Activated naive CD8-positive, alpha-beta T cell treated with anti-CD3 and anti-CD28 coated beads, Interleukin-2, amount 50 U/mL, for 24 hours (primary cell): ENCODE results near the gene JUN.

Source experiments
- ATAC-seq: fragments of 150-1000 bp; cut with Tn5 transposase; one replicate; pipeline ENCODE4 v1.10.0; 2021
- DNase-seq: peaks from one replicate; pipeline ENCODE4 v3.0.0; 2021
- H3K27ac Mint-ChIP-seq: one replicate; pipeline ENCODE4 v1.8.0; 2021; ENCODE audit warnings: mild to moderate bottlenecking, mixed read lengths
- H3K27me3 Mint-ChIP-seq: one replicate; pipeline ENCODE4 v1.8.0; 2021; ENCODE audit warnings: mixed read lengths
- H3K36me3 Mint-ChIP-seq: one replicate; pipeline ENCODE4 v1.8.0; 2021; ENCODE audit warnings: low read depth, mixed read lengths
- H3K4me1 Mint-ChIP-seq: one replicate; pipeline ENCODE4 v1.8.0; 2021; ENCODE audit warnings: mixed read lengths
- H3K4me3 Mint-ChIP-seq: one replicate; pipeline ENCODE4 v1.8.0; 2021; ENCODE audit warnings: mild to moderate bottlenecking, moderate library complexity, mixed read lengths
- H3K9me3 Mint-ChIP-seq: one replicate; pipeline ENCODE4 v1.8.0; 2021; ENCODE audit warnings: mixed read lengths

JUN gene

DNA sequence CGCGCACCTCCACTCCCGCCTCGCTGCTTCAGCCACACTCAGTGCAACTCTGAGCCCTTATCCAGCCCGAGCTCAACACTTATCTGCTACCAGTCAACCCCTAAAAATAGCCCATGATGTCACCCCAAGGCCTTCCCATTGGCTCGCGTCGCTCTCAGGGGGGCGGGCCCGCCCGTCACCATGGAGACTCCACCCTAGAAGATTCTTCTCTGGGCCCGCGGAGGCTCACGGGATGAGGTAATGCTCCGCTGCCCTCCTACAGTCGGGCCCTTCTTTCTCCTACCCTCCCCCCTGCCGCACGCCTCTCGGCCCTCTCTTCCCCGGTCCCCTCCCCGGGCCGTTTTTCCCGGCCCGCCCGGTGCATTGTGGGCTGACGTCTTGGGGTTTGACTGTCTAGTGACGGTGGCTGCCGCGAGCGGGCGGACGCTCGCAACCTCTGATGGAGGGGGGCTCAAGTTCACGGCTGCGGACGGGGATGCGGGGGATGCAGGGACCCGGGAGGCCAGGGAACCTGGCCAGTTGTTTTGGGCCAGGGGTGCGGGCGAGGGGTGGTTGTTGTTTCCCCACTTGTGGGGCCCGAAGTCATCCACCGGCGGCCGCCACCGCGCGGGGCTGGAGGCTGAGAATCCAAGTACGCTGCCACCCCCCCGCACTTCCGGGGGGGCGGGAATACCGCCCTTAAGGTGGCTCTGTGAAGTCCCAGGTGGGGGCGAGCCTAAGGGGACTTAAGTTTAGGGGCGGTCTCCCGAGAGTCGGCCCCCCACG lies at the start of gene JUN:
JUN (minus strand) TSS at position 55 of the 765 bp plus-strand sequence. CDS start 977 bp downstream, outside the sequence.
- Mint-ChIP-seq H3K4me3 (peak within 1 kb of the TSS; percentile 86), H3K9me3 (peaks cover 6% of the 10 kb centered on the region), H3K27ac (peak within 1 kb of the TSS; percentile 90), H3K36me3 (peaks cover 26% of the 10 kb centered on the region), H3K27me3 (peaks cover 2% of the 10 kb centered on the region), H3K4me1 (peaks cover 32% of the 10 kb centered on the region)
- peak; percentile 87 for ATAC-seq
- DNase-seq, result peak; percentile 96

DNA sequence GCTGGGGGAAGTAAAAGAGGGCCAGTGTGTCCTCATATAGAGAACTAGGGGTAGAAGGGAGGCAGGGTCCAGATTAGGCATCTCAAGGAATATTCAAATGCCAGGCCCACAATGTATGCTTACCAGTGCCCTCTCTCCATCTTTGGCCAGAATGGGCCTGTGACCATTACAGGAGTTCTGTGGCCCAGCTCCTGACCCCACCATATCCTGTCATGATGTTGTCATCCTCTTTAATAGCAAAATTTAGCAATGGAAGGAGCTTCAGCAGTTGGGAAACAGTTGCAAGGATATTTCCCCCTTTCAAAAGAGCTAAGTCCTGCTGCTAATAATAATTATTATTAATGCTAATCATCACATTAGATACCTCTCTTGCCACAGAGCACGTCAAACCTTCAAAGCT lies 49.3 kb upstream of the JUN start:
- DNase-seq, result no peak
- H3K4me3 Mint-ChIP-seq, result no peak overlapping the region
- H3K4me1 Mint-ChIP-seq, result no peaks in the 10 kb centered on the region
- peaks cover 6% of the 10 kb centered on the region for H3K9me3 Mint-ChIP-seq
- H3K27ac Mint-ChIP-seq, result no peak overlapping the region
- no peak for ATAC-seq
- peaks cover 2% of the 10 kb centered on the region for H3K36me3 Mint-ChIP-seq
- peaks cover 2% of the 10 kb centered on the region for H3K27me3 Mint-ChIP-seq

DNA sequence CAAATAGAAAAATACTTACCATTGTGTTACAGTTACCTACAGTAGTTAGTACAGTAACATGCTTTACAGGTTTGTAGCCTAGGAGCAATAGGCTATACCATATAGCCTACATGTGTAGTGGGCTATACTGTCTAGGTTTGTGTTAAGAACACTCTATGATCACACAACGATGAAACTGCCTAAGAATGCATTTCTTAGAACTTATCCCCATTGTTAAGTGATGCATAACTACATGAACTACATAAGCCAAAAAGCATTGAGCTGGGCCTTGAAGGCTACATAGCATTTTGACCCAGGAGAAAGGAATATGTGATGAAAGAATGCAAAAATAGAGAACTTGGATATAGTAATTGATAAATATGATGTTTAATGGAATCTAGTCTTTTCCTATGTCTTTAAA lies 46.4 kb upstream of the JUN start:
- H3K9me3 Mint-ChIP-seq, result peaks cover 27% of the 10 kb centered on the region
- H3K27me3 Mint-ChIP-seq, result no peaks in the 10 kb centered on the region
- DNase-seq (no peak), ATAC-seq (no peak)
- no peaks in the 10 kb centered on the region for H3K4me1 Mint-ChIP-seq
- no peak overlapping the region for H3K4me3 Mint-ChIP-seq
- H3K36me3 Mint-ChIP-seq, result peaks cover 14% of the 10 kb centered on the region
- H3K27ac Mint-ChIP-seq, result no peak overlapping the region

DNA sequence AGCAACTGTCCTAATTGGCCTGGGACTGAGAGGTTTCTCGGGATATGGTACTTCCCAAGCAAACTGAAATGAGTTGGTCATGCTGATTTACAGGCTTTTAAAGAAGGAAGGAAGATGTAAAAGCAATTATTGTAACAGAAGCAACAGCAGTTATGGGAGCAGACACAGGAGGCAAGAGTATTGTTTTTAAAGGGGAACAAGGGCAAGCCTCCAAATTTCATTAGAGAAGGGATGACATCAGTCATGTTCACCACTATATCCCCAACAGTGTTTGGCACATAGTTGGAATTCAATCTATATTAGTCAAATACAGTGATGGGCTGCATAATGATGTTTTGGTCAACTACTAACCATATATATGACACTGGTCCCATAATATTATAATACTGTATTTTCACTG lies 46.0 kb upstream of the JUN start:
- DNase-seq (no peak), ATAC-seq (no peak)
- Mint-ChIP-seq H3K27me3 (no peaks in the 10 kb centered on the region), H3K4me3 (no peak overlapping the region), H3K4me1 (no peaks in the 10 kb centered on the region), H3K27ac (no peak overlapping the region), H3K36me3 (peaks cover 14% of the 10 kb centered on the region), H3K9me3 (peaks cover 27% of the 10 kb centered on the region)

DNA sequence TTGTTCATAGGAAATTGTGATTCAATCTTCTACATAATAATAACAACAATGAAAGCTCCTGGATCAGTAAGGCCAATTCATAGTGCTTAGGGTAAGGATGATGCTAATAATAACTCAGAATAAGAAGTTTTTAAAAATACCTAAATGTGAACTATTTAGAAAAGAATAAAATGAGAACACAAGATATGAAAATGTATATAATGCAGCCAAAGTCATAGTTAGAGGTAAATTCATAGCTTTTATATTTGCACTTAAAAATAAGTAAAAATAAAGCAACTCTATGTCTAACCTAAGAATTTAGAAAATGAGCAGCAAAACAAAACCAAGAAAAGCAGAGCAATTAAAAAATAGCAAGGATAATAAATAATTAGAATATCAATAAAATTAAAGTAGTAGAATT lies 43.5 kb upstream of the JUN start:
- H3K27ac Mint-ChIP-seq, result no peak overlapping the region
- H3K4me1 Mint-ChIP-seq, result no peaks in the 10 kb centered on the region
- ATAC-seq (no peak), DNase-seq (no peak)
- H3K27me3 Mint-ChIP-seq, result no peaks in the 10 kb centered on the region
- H3K4me3 Mint-ChIP-seq, result no peak overlapping the region
- peaks cover 14% of the 10 kb centered on the region for H3K36me3 Mint-ChIP-seq
- peaks cover 27% of the 10 kb centered on the region for H3K9me3 Mint-ChIP-seq

DNA sequence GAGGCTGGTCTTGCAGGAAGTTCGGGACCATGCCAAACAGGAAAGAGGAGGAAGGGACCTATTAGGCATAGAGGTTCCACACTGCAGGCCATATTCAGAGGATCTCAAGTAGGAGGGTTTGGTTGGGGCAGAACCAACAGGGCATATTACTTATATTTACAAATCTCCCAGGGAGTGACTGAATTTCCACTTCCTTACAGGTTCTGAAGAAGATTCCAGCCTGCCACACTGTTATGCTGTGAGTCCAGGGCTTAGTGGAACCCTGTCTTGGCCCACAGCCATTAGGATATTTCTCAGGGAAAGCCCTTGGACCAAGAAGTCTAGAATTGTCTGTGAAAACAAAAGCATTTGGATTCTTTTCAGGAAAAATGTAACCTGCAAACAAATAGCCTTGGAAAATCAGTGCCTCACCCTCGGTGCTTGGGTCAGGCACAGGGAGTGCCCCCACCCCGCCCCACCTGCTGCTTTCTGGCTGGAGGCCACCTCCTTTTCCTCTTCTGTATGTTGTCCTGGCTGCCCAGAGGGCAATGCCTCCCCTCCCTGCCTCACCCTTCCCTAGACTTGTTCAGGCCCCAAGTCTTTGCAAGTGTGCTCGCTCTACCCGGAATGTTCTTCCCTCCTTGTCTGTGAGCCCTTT lies 41.0 kb upstream of the JUN start:
- ATAC-seq, result no peak
- H3K27ac Mint-ChIP-seq, result no peak overlapping the region
- H3K4me3 Mint-ChIP-seq, result no peak overlapping the region
- peaks cover 27% of the 10 kb centered on the region for H3K9me3 Mint-ChIP-seq
- peaks cover 14% of the 10 kb centered on the region for H3K36me3 Mint-ChIP-seq
- no peaks in the 10 kb centered on the region for H3K4me1 Mint-ChIP-seq
- DNase-seq, result no peak
- no peaks in the 10 kb centered on the region for H3K27me3 Mint-ChIP-seq

DNA sequence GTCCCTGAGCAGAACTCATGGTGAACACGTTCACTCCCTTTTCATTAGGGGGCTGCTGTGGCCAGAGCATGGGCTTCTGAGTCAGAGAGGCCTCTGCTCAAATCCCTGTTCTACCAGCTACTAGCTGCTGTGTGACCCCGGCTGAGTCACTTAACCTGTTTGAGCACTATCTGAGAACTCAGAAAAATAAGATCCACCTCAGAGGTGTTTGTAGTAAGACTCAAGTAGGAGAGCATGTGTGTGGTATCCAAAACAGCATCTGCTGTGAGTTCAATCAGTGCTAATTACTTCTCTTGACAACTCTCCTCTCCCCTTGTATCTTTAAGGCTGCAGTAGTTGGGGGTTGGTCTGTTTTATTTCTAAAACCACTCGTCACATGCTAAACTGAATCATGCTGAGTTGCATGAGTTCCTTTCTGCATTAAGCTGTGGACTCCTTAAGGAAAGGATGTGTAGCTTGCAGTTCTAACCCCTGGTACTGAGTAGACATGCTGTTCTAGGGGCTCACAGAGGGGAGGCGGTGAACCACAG lies 39.7 kb upstream of the JUN start:
- H3K9me3 Mint-ChIP-seq, result peaks cover 24% of the 10 kb centered on the region
- no peaks in the 10 kb centered on the region for H3K4me1 Mint-ChIP-seq
- DNase-seq, result no peak
- H3K36me3 Mint-ChIP-seq, result peaks cover 14% of the 10 kb centered on the region
- no peak overlapping the region for H3K4me3 Mint-ChIP-seq
- ATAC-seq, result no peak
- no peak overlapping the region for H3K27ac Mint-ChIP-seq
- H3K27me3 Mint-ChIP-seq, result no peaks in the 10 kb centered on the region

DNA sequence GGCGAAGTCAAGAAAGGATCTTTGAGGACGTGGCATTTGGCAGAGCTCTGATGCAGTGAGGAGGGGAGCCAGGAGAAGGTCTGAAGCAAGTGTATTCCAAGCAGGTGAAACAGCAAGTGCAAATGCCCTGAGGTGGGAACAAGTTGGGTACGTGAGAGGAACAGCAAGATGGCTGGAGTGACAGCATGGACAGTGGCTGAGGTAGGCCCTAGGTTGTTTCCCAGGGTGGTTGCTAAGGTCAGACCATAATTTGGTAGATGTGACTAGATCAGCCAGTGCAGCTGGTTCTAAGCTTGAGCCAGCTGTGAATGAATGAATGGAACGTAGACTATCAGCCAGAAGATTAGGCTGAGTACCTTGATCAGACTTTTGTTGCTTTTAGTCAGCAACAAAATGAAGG lies 37.5 kb upstream of the JUN start:
- H3K27ac Mint-ChIP-seq, result no peak overlapping the region

DNA sequence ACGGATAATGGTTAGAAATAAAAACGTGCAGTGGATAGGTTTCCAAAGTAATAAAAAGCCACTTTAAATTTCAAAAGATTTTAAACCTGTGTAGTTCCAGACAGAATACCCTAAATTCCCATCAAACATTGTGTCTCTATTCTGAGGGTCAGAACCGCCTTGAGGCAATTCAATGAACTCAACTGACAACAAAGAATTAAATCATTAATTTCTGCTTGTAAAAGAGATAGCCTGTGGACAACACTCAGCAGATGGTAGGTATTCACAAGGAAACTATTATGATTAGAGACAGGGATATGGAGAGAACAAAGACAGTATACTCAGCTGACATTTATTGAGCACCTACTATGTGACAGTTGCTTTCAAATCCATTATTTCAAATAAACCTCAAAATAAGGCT lies 35.1 kb upstream of the JUN start:
- H3K27ac Mint-ChIP-seq, result no peak overlapping the region
- peaks cover 24% of the 10 kb centered on the region for H3K4me1 Mint-ChIP-seq
- DNase-seq (no peak), ATAC-seq (no peak)
- no peak overlapping the region for H3K4me3 Mint-ChIP-seq
- no peaks in the 10 kb centered on the region for H3K9me3 Mint-ChIP-seq
- no peaks in the 10 kb centered on the region for H3K36me3 Mint-ChIP-seq
- no peaks in the 10 kb centered on the region for H3K27me3 Mint-ChIP-seq

More for the DNA sequence above, 37.5 kb upstream of the JUN start:
- ATAC-seq (no peak), DNase-seq (no peak)
- Mint-ChIP-seq H3K4me3 (no peak overlapping the region), H3K27me3 (no peaks in the 10 kb centered on the region), H3K4me1 (peaks cover 6% of the 10 kb centered on the region), H3K36me3 (no peaks in the 10 kb centered on the region), H3K9me3 (peaks cover 4% of the 10 kb centered on the region)

DNA sequence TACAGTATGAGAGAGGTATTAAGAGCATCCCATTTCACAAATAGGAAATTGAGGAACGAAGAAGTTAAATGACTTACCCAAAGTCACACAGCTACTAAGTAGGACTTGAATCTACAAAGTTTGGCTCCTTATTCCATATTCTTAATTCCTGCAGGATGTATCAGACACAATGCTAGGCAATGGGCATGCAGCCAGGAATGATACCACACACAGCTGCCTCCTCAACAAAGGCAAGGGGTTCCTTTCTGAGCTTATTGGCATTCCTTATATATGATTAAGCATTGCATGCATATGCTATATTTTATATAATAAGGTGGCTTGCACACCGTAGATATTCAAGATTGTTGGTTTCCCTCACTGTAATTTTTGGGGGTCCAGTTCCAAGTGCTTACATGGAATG lies 34.2 kb upstream of the JUN start:
- Mint-ChIP-seq H3K4me1 (peaks cover 33% of the 10 kb centered on the region), H3K4me3 (no peak overlapping the region), H3K27me3 (no peaks in the 10 kb centered on the region), H3K9me3 (no peaks in the 10 kb centered on the region), H3K36me3 (no peaks in the 10 kb centered on the region), H3K27ac (no peak overlapping the region)
- ATAC-seq, result no peak
- DNase-seq, result no peak

DNA sequence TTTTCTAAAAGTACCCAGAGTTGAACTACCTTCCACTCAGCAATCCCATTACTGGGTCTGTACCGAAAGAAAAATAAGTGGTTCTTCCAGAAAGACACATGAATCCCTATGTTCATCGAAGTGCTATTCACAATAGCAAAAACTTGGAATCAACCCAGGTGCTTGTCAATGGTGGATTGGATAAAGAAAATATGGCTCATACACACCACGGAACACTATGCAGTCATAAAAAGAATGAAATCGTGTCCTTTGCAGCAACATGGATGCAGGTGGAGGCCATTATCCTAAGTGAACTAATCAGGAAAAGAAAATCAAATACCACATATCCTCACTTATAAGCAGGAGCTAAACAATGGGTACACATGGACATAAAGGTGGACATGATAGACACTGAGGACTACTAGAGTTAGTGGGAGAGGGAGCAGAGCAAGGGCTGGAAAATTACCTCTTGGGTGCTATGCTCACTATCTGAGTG lies 32.9 kb upstream of the JUN start:
- ATAC-seq, result no peak
- Mint-ChIP-seq H3K4me3 (peak overlapping the region; percentile 78), H3K4me1 (peaks cover 46% of the 10 kb centered on the region), H3K36me3 (no peaks in the 10 kb centered on the region), H3K27ac (peak overlapping the region; percentile 73), H3K27me3 (no peaks in the 10 kb centered on the region), H3K9me3 (no peaks in the 10 kb centered on the region)
- DNase-seq, result no peak

DNA sequence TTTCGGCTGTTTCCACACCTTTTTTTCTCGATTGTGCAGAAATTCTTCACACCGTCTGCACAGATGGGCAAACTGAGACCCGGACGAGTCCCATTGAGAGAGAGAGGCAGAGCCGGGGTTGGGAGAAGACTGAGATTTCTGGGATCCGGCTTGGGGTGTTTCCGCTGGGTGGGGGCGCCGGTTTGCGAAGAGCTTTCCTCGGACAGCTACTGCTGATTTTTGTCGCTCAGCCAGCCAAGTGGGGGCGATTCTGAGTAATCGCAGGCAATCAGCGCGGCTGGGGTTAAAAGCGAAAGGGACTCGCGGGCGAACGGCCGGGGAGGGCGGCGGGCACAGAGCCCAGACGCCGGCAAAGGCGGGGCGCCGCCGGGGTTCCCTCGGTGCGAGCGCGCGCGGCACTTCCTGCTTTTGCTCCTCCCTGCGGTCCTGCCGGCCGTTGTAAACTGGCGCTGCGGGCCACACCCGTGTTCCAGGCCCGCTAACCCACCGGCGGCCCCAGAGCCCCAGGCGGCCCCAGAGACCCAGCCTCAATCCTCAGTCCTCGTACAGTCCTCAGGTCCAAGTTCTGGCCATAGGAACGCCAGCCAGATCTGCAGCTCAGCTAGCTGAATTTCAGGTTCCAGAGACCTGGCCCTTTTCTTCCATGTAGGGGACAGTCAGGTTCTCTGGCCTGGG lies 32.4 kb upstream of the JUN start:
- H3K36me3 Mint-ChIP-seq, result no peaks in the 10 kb centered on the region
- H3K4me1 Mint-ChIP-seq, result peaks cover 48% of the 10 kb centered on the region
- DNase-seq (peak; percentile 87), ATAC-seq (peak; percentile 87)
- H3K9me3 Mint-ChIP-seq, result no peaks in the 10 kb centered on the region
- no peaks in the 10 kb centered on the region for H3K27me3 Mint-ChIP-seq
- H3K27ac Mint-ChIP-seq, result peak overlapping the region; percentile 73
- peak overlapping the region; percentile 78 for H3K4me3 Mint-ChIP-seq

DNA sequence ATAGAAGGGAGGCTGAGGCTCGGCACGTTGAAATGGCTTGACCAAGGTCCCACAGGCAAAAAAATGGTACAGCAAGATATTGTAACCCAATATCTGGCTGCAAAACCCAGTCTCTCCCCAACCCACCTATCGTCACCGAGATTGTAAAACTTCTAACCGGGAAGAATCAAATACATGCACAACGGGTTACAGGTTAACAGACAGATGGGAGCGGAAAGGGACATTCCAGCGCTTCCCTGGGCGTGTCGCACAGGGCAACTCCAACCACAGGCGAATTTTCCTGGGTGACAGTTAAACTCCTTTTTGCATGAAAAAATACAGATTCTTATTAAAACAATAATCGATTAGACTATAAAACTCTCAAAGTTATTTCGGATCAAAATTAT lies 31.8 kb upstream of the JUN start:
- Mint-ChIP-seq H3K27ac (peak overlapping the region; percentile 64), H3K27me3 (no peaks in the 10 kb centered on the region), H3K9me3 (no peaks in the 10 kb centered on the region), H3K4me1 (peaks cover 48% of the 10 kb centered on the region), H3K36me3 (no peaks in the 10 kb centered on the region), H3K4me3 (peak overlapping the region; percentile 78)
- no peak for DNase-seq
- ATAC-seq, result no peak

DNA sequence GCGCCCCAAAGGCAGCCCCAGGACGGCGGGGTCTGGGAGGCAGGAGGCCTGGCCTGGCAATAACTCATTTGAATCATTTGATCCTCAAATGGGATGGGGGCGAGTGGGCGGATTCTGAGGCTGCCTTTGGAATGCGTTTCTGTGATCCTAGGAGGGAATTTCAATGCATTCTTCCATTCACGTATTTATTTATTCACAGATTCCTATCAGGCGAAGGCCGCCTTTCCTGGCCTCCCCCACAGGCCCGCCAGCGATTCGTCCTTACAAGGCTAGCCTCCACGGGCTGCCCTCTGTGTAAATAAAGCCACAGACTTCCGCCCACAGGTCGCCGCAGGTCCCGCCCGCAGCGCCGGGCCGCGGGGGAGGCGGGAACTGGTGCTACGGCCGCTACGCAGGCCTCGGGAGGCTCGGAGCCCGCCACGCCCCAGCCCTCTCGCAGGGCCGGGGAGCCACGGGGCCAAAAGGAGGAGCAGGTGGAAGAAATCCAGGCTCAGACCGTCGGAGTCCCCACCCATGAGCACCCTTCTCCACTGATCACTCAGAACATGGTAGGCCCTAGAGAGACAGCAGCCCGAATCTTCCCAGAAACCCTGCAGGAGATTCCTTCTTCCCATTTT lies 31.3 kb upstream of the JUN start:
- Mint-ChIP-seq H3K9me3 (no peaks in the 10 kb centered on the region), H3K4me1 (peaks cover 48% of the 10 kb centered on the region)

More for the DNA sequence above, 31.3 kb upstream of the JUN start:
- Mint-ChIP-seq H3K4me3 (peak overlapping the region; percentile 78), H3K27ac (peak overlapping the region; percentile 64), H3K27me3 (no peaks in the 10 kb centered on the region), H3K36me3 (no peaks in the 10 kb centered on the region)
- DNase-seq (peak; percentile 69), ATAC-seq (peak; percentile 34)
